ENCODE data around the gene PNPLA3. TPM values are rescaled to one million over a fixed set of nuclear protein-coding genes. Genes with fewer than 3 reads are reported as not detected.
A peak's percentile ranks its signal among the peaks of the same experiment; 100 is the strongest.

The PNPLA3 gene
- total RNA-seq, 2 donors from 2014 or later: 48.1 to 52.6 TPM

- Mint-ChIP-seq H3K27ac (peak overlapping the region; percentile 66), H3K4me1 (no peaks in the 10 kb centered on the region), H3K9me3 (no peaks in the 10 kb centered on the region), H3K4me3 (no peak overlapping the region), H3K27me3 (ENCODE audit: insufficient read depth) (no peaks in the 10 kb centered on the region), H3K36me3 (ENCODE audit: low read depth) (peaks cover 71% of the 10 kb centered on the region)
- Histone ChIP-seq H3K36me3 (ENCODE audit: control insufficient read depth, insufficient read depth, low read length) (peaks cover 71% of the 10 kb centered on the region), H3K9ac (ENCODE audit: extremely low read depth, low read length, poor library complexity, severe bottlenecking) (no peak overlapping the region), H3K9me3 (ENCODE audit: control insufficient read depth, low read length) (no peaks in the 10 kb centered on the region), H3K4me3 (ENCODE audit: low read length) (no peak overlapping the region), H3K27me3 (ENCODE audit: control insufficient read depth, insufficient read depth, low read length, poor library complexity, severe bottlenecking) (no peaks in the 10 kb centered on the region), H3K4me1 (ENCODE audit: control insufficient read depth, insufficient read depth, low read length) (no peaks in the 10 kb centered on the region), H3K27ac (ENCODE audit: low read depth, low read length) (no peak overlapping the region)
- DNase-seq: no peak
- TF ChIP-seq CTCF (conservative IDR thresholded peaks at IDR 0.05): no peak
- 94 to 96% methylated on average over 32 to 45 of the region's 45 CpGs for WGBS, 2 experiments (ENCODE audit: insufficient coverage in 1 of 2, insufficient read length in 1 of 2)
Observed at GRCh38 chr22:43996170-43996980, 72.8 kb downstream of the PNPLA3 start.

DNA sequence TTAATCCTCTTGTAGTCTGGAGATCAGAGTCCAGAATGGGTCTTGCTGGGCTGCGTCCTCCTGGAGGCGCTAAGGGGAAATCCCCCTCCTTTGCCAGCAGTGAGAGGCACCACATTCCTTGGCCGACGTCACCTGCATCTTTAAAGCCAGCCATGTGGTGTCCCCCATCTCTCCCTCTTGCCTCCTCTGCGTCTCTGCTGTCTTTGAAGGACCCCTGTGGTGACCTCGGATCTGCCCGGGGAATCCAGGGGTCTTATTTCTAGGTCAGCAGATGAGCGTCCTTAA lies 73.3 kb downstream of the PNPLA3 start:
- Mint-ChIP-seq H3K27me3 (ENCODE audit: insufficient read depth) (no peaks in the 10 kb centered on the region), H3K36me3 (ENCODE audit: low read depth) (peaks cover 68% of the 10 kb centered on the region), H3K4me3 (no peak overlapping the region), H3K9me3 (no peaks in the 10 kb centered on the region), H3K4me1 (no peaks in the 10 kb centered on the region), H3K27ac (peak overlapping the region; percentile 66)
- Histone ChIP-seq H3K4me3 (ENCODE audit: low read length) (no peak overlapping the region), H3K9me3 (ENCODE audit: control insufficient read depth, low read length) (no peaks in the 10 kb centered on the region), H3K36me3 (ENCODE audit: control insufficient read depth, insufficient read depth, low read length) (peaks cover 65% of the 10 kb centered on the region), H3K4me1 (ENCODE audit: control insufficient read depth, insufficient read depth, low read length) (no peaks in the 10 kb centered on the region), H3K9ac (ENCODE audit: extremely low read depth, low read length, poor library complexity, severe bottlenecking) (no peak overlapping the region), H3K27me3 (ENCODE audit: control insufficient read depth, insufficient read depth, low read length, poor library complexity, severe bottlenecking) (no peaks in the 10 kb centered on the region), H3K27ac (ENCODE audit: low read depth, low read length) (no peak overlapping the region)
- TF ChIP-seq CTCF (conservative IDR thresholded peaks at IDR 0.05): peak; percentile 42
- DNase-seq: peak; percentile 76
- WGBS, 2 experiments (ENCODE audit: insufficient coverage in 1 of 2, insufficient read length in 1 of 2): 83 to 90% methylated on average over 8 of the region's 8 CpGs

Other genes with a start within 250 kb of the PNPLA3 start
- gene EFCAB6, start 111.5 kb upstream of the PNPLA3 start, total RNA-seq: 1 to 10 TPM; 1.8 to 2.0 TPM
- 10 to 100 TPM; 11.4 to 12.7 TPM for gene SULT4A1, start 61.3 kb upstream of the PNPLA3 start, total RNA-seq
- gene PNPLA5, start 31.8 kb upstream of the PNPLA3 start, total RNA-seq: under 1 TPM; 0.68 to 0.73 TPM
- gene SAMM50, start 31.6 kb downstream of the PNPLA3 start, total RNA-seq: 10 to 100 TPM; 54.4 to 56.0 TPM
- 10 to 100 TPM; 29.6 to 32.3 TPM for gene PARVB, start 100.5 kb downstream of the PNPLA3 start, total RNA-seq